Esophagus muscularis mucosa (tissue), 4 donors: ENCODE results near the gene MIPOL1. TPM values are rescaled to one million over a fixed set of nuclear protein-coding genes. Genes with fewer than 3 reads are reported as not detected.
"Not testable (repeated sequence)": the region's sequence is repeated elsewhere in the genome, so short reads cannot be mapped to it uniquely, and the experiment has no call there.

Experiments used
- DNase-seq: peaks from one replicate; pipeline ENCODE4 v3.0.0-alpha.2; 2017; ENCODE audit errors: extremely low spot score
- H3K27ac ChIP-seq, 4 donors: fragments of 200-600 bp; sonication (generic); replicated peaks in 1 of 4; 1 replicate in 3 of 4; 2 replicates in 1 of 4; pipeline ENCODE4 v1.5.1; 2016 to 2019; ENCODE audit warnings: mild to moderate bottlenecking in 1 of 4
- H3K27me3 ChIP-seq, 4 donors: fragments of 200-600 bp; sonication (generic); one replicate each; pipeline versions ENCODE4 v1.5.1 to v1.6.0; 2016 to 2019
- H3K36me3 ChIP-seq, 4 donors: fragments of 200-600 bp; sonication (generic); one replicate each; pipeline ENCODE4 v1.5.1; 2016 to 2019
- H3K4me1 ChIP-seq, 4 donors: fragments of 200-600 bp; sonication (generic); one replicate each; pipeline ENCODE4 v1.5.1; 2016 to 2019
- H3K4me3 ChIP-seq, 4 donors: fragments of 200-600 bp; sonication (generic); 1 replicate in 2 of 4; 2 replicates in 2 of 4; pipeline ENCODE4 v1.5.1; 2016 to 2019; ENCODE audit warnings: mild to moderate bottlenecking in 4 of 4, moderate library complexity in 1 of 4
- H3K9me3 ChIP-seq, 4 donors: fragments of 200-600 bp; sonication (generic); 1 replicate in 3 of 4; 2 replicates in 1 of 4; pipeline ENCODE4 v1.5.1; 2016 to 2019
- EP300 ChIP-seq: sonication (generic); formaldehyde crosslinking; IDR thresholded peaks from one replicate; pipeline ENCODE4 v1.6.1; 2017; ENCODE audit warnings: antibody characterized with exemption
- POLR2A ChIP-seq: fragments of 450-650 bp; IDR thresholded peaks from one replicate; pipeline ENCODE4 v1.6.1; 2017; ENCODE audit warnings: antibody characterized with exemption, moderate library complexity, mild to moderate bottlenecking, low read depth
- POLR2AphosphoS5 ChIP-seq, 2 donors: sonication (generic); formaldehyde crosslinking; IDR thresholded peaks; one replicate each; pipeline ENCODE4 v1.6.1; 2017; ENCODE audit warnings: antibody characterized with exemption in 2 of 2
- WGBS: methylation state at CpG from one replicate; pipeline ENCODE4 v1.1.5; 2018; 5-methylcytosine and 5-hydroxymethylcytosine counted together
- intact Hi-C: fragments of 100-400 bp; cut with DNase I; formaldehyde crosslinking; loops from one replicate; pipeline ENCODE4 v1.15.1; 2023
- total RNA-seq, 4 donors: library from RNA; depleted of rRNA; stranded (reverse); fragments of >200 nt; gene quantifications; one replicate each; pipeline versions ENCODE4 v1.1.0 to v1.2.1, GENCODE V29; 2016
- TF ChIP-seq, protein P1 (sequence below), 3 experiments: fragments of 200-600 bp in 2 of 3; fragments of 450-650 bp in 1 of 3; sonication (generic) in 2 of 3; IDR thresholded peaks; one replicate each; pipeline ENCODE4 v1.5.1; 2017 to 2019; ENCODE audit warnings: antibody characterized with exemption in 3 of 3, mild to moderate bottlenecking in 2 of 3, moderate library complexity in 1 of 3

MIPOL1 gene
- total RNA-seq, 4 donors from 2014 or later = 6.5 to 21.2 (median 10.4) TPM

DNA sequence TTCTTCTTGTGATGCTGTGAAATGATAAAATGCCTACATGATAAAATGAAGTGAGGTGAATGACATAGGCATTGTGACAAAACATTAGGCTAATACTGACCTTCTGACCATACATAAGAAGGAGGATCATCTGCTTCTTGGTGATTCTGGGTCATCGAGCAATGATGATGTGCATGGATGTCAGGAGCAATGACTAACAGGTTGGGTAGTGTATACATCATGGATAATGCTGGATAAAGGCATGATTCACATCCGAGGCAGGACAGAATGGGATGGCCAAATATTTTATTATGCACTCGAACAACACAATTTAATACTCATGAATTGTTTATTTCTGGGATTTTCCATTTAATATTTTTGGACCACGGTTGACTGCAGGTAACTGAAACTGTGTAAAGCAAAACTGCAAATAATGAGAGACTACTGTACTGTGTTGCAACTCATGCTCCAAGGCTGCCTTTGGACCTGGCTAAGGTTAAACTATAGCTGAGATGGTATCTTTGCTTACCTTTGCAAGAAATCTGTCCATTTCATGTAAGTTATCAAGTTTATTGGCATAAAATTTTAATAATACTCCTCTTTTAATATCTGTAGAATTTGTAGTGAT lies 17.7 kb upstream of the MIPOL1 start:
- no peaks in the 10 kb centered on the region for H3K27me3 ChIP-seq
- DNase-seq = no peak
- H3K4me1 ChIP-seq = peaks cover 0 to 1% (median 0%) of the 10 kb centered on the region in 4 donors
- TF ChIP-seq POLR2A (no peak), POLR2AphosphoS5 (IDR thresholded peaks at IDR 0.05) (no peak), EP300 (no peak)
- TF ChIP-seq, protein P1, sequence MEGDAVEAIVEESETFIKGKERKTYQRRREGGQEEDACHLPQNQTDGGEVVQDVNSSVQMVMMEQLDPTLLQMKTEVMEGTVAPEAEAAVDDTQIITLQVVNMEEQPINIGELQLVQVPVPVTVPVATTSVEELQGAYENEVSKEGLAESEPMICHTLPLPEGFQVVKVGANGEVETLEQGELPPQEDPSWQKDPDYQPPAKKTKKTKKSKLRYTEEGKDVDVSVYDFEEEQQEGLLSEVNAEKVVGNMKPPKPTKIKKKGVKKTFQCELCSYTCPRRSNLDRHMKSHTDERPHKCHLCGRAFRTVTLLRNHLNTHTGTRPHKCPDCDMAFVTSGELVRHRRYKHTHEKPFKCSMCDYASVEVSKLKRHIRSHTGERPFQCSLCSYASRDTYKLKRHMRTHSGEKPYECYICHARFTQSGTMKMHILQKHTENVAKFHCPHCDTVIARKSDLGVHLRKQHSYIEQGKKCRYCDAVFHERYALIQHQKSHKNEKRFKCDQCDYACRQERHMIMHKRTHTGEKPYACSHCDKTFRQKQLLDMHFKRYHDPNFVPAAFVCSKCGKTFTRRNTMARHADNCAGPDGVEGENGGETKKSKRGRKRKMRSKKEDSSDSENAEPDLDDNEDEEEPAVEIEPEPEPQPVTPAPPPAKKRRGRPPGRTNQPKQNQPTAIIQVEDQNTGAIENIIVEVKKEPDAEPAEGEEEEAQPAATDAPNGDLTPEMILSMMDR (IDR thresholded peaks at IDR 0.05) = no peak
- H3K27ac ChIP-seq = no peak overlapping the region
- H3K4me3 ChIP-seq = no peak overlapping the region
- no peaks in the 10 kb centered on the region for H3K36me3 ChIP-seq
- intact Hi-C loops = no loop called here
- WGBS = 82% methylated on average over 4 of the region's 4 CpGs
- no peaks in the 10 kb centered on the region for H3K9me3 ChIP-seq

DNA sequence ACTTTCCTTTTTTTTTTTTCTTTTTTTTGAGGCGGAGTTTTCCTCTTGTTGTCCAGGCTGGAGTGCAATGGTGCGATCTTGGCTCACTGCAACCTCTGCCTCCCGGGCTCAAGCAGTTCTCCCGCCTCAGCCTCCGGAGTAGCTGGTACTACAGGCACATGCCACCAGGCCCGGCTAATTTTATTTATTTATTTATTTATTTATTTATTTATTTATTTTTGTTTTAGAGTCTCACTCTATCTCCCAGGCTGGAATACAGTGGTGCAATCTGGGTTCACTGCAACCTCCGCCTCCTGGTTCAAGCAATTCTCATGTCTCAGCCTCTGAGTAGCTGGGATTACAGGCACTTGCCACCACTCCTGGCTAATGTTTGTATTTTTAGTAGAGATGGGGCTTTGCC lies 16.9 kb upstream of the MIPOL1 start:
- H3K36me3 ChIP-seq, intact Hi-C loops, H3K4me1 ChIP-seq, H3K9me3 ChIP-seq, H3K4me3 ChIP-seq, DNase-seq, H3K27me3 ChIP-seq, H3K27ac ChIP-seq: not testable (repeated sequence)
- WGBS = 86% methylated on average over 7 of the region's 7 CpGs

DNA sequence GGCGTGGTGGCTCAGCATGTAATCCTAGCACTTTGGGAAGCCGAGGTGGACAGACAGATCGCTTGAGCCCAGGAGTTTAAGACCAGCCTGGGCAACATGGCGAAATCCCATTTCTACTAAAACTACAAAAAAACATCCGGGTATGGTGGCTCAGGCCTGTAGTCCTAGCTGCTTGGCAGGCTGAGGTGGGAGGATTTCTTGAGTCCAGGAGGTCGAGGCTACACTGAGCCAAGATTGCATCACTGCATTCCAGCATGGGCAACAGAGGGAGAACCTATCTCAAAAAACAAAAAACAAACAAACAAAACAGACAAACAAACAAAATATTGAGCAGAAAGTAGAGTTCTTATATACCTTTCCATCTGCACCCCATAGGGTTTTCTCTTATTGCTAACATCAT lies 16.3 kb upstream of the MIPOL1 start:
- H3K27ac ChIP-seq = no peak overlapping the region
- intact Hi-C loops = no loop called here
- no peak for TF ChIP-seq POLR2AphosphoS5 (IDR thresholded peaks at IDR 0.05)
- TF ChIP-seq EP300 = no peak
- TF ChIP-seq POLR2A = no peak
- TF ChIP-seq, protein P1 (IDR thresholded peaks at IDR 0.05) = no peak
- 86% methylated on average over 5 of the region's 6 CpGs for WGBS
- no peaks in the 10 kb centered on the region for H3K9me3 ChIP-seq
- H3K4me1 ChIP-seq = no peaks in the 10 kb centered on the region
- DNase-seq = no peak
- no peak overlapping the region for H3K4me3 ChIP-seq
- peaks cover 0 to 3% (median 0%) of the 10 kb centered on the region in 4 donors for H3K27me3 ChIP-seq
- no peaks in the 10 kb centered on the region for H3K36me3 ChIP-seq

DNA sequence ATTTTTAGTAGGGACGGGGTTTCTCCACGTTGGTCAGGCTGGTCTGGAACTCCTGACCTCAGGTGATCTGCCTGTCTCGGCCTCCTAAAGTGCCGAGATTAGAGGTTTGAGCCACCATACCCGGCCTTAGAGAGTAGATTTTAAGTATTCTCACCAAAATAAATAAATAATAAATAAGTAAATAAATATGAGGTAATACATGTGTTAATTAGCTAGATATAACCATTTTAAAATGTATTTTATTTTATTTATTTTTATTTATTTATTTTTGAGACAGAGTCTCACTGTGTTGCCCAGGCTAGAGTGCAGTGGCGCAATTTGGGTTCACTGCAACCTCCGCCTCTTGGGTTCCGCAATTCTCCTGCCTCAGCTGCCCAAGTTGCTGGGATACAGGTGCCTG lies 13.2 kb upstream of the MIPOL1 start:
- H3K4me3 ChIP-seq, H3K27me3 ChIP-seq, H3K4me1 ChIP-seq, intact Hi-C loops, H3K36me3 ChIP-seq, H3K27ac ChIP-seq, H3K9me3 ChIP-seq, DNase-seq: not testable (repeated sequence)
- WGBS = 86% methylated on average over 8 of the region's 8 CpGs

DNA sequence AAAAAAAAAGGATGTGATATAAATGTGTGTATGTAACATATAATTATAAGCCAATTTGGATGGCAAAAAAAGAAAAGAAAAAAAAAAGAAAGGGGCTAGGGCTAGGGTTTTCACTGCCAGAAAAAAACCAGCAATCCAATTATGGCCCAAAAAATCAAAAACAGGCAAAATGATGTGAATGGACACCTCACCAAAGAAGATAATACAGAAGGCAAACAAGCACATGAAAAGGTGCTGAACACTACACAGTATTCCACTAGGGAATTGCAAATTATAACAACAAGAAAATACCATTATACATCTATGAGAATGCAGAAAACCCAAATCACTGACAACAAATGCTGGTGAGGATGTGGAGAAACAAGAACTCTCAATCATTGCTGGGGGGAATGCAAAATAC lies 12.1 kb upstream of the MIPOL1 start:
- TF ChIP-seq POLR2A (no peak), EP300 (no peak), POLR2AphosphoS5 (IDR thresholded peaks at IDR 0.05) (no peak)
- TF ChIP-seq, protein P1 (IDR thresholded peaks at IDR 0.05) = no peak
- H3K27me3 ChIP-seq = peaks cover 0 to 3% (median 0%) of the 10 kb centered on the region in 4 donors
- no peaks in the 10 kb centered on the region for H3K4me1 ChIP-seq
- H3K36me3 ChIP-seq = no peaks in the 10 kb centered on the region
- no peak for DNase-seq
- H3K9me3 ChIP-seq = no peaks in the 10 kb centered on the region
- intact Hi-C loops = no loop called here
- H3K27ac ChIP-seq = no peak overlapping the region
- no peak overlapping the region for H3K4me3 ChIP-seq

DNA sequence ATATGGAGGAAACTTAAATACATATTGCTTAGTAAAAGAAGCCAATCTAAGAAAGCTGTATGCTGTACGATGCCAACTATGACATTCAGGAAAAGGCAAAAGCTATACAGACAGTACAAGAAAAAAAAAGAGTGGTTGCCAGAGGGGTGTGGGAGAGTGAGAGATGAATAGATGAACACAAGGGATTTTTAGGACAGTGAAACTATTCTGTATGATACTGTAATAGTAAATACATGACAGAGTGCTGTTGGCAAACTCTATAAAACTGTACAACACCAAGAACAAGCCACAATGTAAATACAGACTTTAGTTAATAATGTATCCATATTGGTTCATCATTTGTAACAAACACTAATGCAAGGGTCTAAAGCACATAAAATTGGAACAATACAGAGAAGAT lies 10.9 kb upstream of the MIPOL1 start:
- H3K9me3 ChIP-seq = no peaks in the 10 kb centered on the region
- H3K27ac ChIP-seq = no peak overlapping the region
- intact Hi-C loops = no loop called here
- no peak for DNase-seq
- H3K4me1 ChIP-seq = no peaks in the 10 kb centered on the region
- H3K36me3 ChIP-seq = no peaks in the 10 kb centered on the region
- TF ChIP-seq, protein P1 (IDR thresholded peaks at IDR 0.05) = no peak
- TF ChIP-seq POLR2AphosphoS5 (IDR thresholded peaks at IDR 0.05) (no peak), POLR2A (no peak), EP300 (no peak)
- H3K27me3 ChIP-seq = peaks cover 0 to 3% (median 0%) of the 10 kb centered on the region in 4 donors
- 85% methylated on average over 1 of the region's 1 CpG for whole genome bisulfite sequencing
- no peak overlapping the region for H3K4me3 ChIP-seq
